ENCODE results near the gene GMPR2.

The GMPR2 gene

GRCh38 chr14:24273422-24273998 is 40.8 kb downstream of the GMPR2 start:
- H3K27me3 Mint-ChIP-seq (ENCODE audit: low read depth) = no peaks in the 10 kb centered on the region
- TF ChIP-seq, protein P1, sequence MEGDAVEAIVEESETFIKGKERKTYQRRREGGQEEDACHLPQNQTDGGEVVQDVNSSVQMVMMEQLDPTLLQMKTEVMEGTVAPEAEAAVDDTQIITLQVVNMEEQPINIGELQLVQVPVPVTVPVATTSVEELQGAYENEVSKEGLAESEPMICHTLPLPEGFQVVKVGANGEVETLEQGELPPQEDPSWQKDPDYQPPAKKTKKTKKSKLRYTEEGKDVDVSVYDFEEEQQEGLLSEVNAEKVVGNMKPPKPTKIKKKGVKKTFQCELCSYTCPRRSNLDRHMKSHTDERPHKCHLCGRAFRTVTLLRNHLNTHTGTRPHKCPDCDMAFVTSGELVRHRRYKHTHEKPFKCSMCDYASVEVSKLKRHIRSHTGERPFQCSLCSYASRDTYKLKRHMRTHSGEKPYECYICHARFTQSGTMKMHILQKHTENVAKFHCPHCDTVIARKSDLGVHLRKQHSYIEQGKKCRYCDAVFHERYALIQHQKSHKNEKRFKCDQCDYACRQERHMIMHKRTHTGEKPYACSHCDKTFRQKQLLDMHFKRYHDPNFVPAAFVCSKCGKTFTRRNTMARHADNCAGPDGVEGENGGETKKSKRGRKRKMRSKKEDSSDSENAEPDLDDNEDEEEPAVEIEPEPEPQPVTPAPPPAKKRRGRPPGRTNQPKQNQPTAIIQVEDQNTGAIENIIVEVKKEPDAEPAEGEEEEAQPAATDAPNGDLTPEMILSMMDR (IDR thresholded peaks at IDR 0.05; ENCODE audit: unreplicated experiment in 3 of 3) = peak in 1 of 3 experiments; percentile 16
- H3K4me3 Mint-ChIP-seq = peak overlapping the region; percentile 68 to 82 (median 78)
- H3K4me1 Mint-ChIP-seq = peaks cover 14% of the 10 kb centered on the region
- H3K36me3 Mint-ChIP-seq (ENCODE audit: low read depth) = no peaks in the 10 kb centered on the region
- H3K27ac Mint-ChIP-seq = peak overlapping the region in 2 of 3 experiments; percentile 8 to 33
- no peaks in the 10 kb centered on the region for H3K9me3 Mint-ChIP-seq

- Mint-ChIP-seq H3K9me3 (no peaks in the 10 kb centered on the region), H3K27ac (no peak overlapping the region), H3K4me3 (no peak overlapping the region), H3K27me3 (ENCODE audit: low read depth) (no peaks in the 10 kb centered on the region), H3K36me3 (ENCODE audit: low read depth) (no peaks in the 10 kb centered on the region), H3K4me1 (peaks cover 14% of the 10 kb centered on the region)
- TF ChIP-seq, protein P1 (IDR thresholded peaks at IDR 0.05; ENCODE audit: unreplicated experiment in 3 of 3) = no peak
These were observed 41.4 kb downstream of the GMPR2 start for GRCh38 chr14:24274101-24274543.

GRCh38 chr14:24277071-24277470 is 44.3 kb downstream of the GMPR2 start:
- TF ChIP-seq, protein P1 (IDR thresholded peaks at IDR 0.05; ENCODE audit: unreplicated experiment in 3 of 3) = no peak
- Mint-ChIP-seq H3K9me3 (no peaks in the 10 kb centered on the region), H3K27me3 (ENCODE audit: low read depth) (no peaks in the 10 kb centered on the region), H3K4me3 (no peak overlapping the region), H3K27ac (no peak overlapping the region), H3K4me1 (peaks cover 7% of the 10 kb centered on the region), H3K36me3 (ENCODE audit: low read depth) (no peaks in the 10 kb centered on the region)

DNA sequence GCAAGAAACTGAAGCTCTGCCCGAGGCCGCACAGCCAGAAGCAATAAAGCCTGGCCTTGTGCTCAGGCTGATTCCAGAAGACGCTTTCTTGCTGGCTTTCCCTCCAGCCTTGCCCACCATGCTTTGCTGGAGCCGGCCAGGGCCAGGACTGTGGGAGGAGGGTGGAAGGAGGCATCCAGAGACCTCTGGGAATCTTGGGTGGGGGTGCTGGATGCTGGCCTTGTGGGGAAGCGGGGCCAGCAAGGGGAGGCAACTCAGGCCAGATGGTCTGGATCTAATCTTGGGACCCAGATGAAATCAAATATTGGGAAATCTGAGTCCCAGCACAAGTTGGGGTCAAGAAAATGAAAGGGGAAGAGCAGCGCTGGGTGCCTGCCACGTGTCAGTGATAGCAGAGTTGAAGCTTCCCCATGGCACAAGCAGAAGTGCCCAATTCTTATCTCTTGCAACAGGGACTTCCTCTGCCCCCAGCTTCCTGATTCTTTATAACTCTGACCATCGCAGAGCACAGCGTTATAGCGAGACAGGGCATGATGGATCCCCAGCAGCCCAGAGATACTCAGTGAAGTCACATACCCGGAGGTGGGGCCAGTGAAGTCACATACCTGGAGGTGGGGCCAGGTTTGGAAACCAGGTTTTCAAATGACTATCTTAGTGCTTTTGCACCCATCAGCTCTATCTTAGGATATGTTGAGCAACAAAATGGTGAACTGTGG is 45.0 kb downstream of the GMPR2 start:
- H3K36me3 Mint-ChIP-seq (ENCODE audit: low read depth) = no peaks in the 10 kb centered on the region
- no peak overlapping the region for H3K4me3 Mint-ChIP-seq
- TF ChIP-seq, protein P1 (IDR thresholded peaks at IDR 0.05; ENCODE audit: unreplicated experiment in 3 of 3) = no peak
- H3K9me3 Mint-ChIP-seq = no peaks in the 10 kb centered on the region
- H3K4me1 Mint-ChIP-seq = no peaks in the 10 kb centered on the region
- no peak overlapping the region for H3K27ac Mint-ChIP-seq
- H3K27me3 Mint-ChIP-seq (ENCODE audit: low read depth) = no peaks in the 10 kb centered on the region

- Mint-ChIP-seq H3K9me3 (no peaks in the 10 kb centered on the region), H3K36me3 (ENCODE audit: low read depth) (no peaks in the 10 kb centered on the region), H3K4me1 (no peaks in the 10 kb centered on the region), H3K27ac (no peak overlapping the region), H3K27me3 (ENCODE audit: low read depth) (no peaks in the 10 kb centered on the region), H3K4me3 (no peak overlapping the region)
- TF ChIP-seq, protein P1 (IDR thresholded peaks at IDR 0.05; ENCODE audit: unreplicated experiment in 3 of 3) = no peak
These were observed 45.7 kb downstream of the GMPR2 start for GRCh38 chr14:24278424-24278823.

Measured in nephron (organoid).